NCI-H2227 treated with DMSO at 0.1 percent for 48 hours (cell line): ENCODE results near the gene TEX101.
"Not testable (repeated sequence)": the region's sequence is repeated elsewhere in the genome, so short reads cannot be mapped to it uniquely, and the experiment has no call there.

Source experiments
- DNase-seq: peaks from one replicate; lab custom pipeline; 2025; lab: John Stamatoyannopoulos, UW

Gene TEX101, protein sequence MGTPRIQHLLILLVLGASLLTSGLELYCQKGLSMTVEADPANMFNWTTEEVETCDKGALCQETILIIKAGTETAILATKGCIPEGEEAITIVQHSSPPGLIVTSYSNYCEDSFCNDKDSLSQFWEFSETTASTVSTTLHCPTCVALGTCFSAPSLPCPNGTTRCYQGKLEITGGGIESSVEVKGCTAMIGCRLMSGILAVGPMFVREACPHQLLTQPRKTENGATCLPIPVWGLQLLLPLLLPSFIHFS

DNA sequence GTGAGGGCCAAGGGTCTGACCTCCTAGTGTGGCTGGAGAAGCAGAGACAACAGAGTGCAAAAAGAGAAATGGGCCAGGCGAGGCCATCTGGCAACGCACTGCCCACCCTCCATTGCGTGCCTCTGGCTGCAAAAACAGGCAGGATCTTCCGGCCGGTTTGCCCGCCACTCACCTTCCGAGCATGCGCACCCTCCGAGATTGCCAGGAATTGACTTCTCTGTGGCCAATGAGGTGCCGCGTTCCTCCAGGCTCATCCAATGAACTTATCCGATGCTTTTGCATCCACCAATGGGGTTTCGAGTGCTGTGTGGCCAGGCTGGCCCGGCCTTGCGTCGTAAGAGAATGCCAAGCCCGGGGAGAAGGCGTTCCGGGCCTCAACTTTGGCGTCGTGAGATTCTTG lies at the start of gene TEX101:
TEX101 (plus strand) TSS at position 337 of the 400 bp plus-strand sequence. CDS start 1,030 bp downstream, outside the sequence.
- no peak for DNase-seq

DNA sequence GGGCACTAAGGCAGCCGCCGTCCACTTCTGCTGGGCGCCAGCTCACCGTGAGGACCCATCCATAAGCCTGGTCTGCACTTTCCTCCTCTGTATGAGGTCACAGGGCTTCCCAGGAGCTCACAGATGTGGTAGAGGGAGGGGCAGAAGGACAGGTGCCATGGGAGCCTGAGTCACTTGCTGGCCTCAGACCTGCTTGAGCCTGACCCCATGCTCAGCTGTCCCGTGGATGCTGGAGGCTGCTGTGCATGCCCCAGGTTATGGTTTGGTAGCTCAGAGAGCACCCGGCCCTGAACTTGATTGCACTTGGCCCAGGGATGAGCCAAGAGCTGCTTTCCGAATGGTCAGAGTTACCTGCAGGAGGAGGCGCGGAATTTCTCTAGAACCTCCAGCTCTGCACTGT lies 49.0 kb upstream of the TEX101 start:
- DNase-seq: not testable (repeated sequence)

DNA sequence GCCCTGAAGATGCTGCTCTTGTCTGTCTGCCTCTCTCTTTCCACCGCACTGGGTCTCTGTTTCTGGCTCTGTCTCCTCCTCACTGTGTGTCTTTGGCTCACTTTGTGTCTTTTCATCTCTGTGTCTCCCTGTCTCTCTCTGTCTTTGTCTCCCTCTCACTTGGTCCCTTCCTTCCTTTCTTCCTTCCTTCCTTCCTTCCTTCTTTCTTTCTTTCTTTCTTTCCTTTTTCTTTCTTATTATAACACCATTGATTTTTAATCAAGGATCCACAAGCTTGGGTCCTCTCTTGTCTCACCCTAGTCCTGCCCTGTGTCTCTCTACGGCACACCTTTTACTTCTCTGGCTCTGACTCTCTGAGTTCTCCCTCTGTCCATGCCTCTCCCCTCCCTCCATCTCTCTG lies 46.9 kb upstream of the TEX101 start:
- no peak for DNase-seq

DNA sequence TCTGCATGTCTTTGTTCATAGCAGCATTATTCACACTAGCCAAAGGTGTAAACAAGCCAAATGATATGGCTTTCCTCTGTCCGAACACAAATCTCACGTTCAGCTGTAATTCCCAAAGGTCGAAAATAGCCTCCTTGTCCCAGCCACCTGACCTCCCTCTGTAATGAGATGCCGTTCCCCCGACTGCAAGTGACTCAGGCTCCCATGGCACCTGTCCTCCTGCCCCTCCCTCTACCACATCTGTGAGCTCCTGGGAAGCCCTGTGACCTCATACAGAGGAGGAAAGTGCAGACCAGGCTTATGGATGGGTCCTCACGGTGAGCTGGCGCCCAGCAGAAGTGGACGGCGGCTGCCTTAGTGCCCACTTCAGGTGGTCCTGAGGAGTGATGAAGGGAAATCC lies 45.8 kb upstream of the TEX101 start:
- not testable (repeated sequence) for DNase-seq

DNA sequence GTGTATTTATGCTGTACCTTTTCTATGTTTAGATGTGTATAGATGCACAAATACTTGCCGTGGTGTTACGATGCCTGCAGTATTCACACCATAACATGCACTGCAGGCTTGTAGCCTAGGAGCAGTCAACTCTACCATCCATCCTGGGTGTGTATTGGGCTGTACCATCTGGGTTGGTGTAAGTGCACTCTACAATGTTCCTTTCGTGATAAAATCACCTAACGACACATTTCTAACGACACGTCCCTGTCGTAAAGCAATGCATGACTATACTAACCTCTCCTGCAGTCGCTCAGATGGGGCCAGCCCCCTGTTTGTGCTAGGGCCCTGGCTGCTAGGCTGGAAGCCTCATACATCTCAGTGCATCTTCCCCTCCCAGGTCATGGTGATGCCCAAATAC lies 42.8 kb upstream of the TEX101 start:
- no peak for DNase-seq

DNA sequence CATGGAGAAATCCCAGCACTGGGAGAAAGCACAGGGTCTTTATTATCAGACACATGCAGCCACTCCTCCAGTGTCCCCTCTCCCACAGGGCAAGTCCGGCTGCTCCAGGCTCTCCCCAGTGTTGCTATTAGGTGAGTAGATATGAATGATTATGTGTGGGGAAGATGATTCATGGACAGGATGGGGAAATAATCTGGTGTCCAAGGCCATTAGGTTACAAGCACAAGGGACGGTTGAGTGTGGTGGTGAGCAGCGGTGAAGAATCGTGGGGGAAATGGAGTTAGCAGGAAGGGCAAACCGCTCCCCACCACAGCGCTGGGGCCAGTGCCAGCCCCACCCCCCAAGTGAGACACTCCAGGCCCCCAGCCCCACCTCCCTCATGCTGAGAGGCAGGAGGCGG lies 42.2 kb upstream of the TEX101 start:
- DNase-seq: no peak

DNA sequence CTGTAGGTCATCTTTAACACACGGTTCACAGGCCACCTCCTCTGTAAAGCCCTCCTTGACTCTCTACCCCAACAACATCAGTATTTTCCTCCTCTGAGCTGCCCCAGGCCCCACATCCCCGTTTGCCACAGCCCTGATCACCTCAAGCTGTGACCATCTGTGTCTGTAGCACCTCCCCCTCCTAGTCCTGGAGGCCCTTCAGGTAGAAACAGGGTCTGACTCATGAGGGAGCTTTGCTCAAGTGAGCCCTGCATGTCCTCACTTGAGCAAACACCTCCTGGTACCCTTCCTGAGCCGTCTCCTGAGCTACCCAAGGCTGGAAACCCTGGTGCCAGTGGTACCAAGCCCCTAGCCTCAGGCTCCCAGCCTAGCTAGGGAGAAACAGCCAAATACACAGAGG lies 37.1 kb upstream of the TEX101 start:
- not testable (repeated sequence) for DNase-seq

DNA sequence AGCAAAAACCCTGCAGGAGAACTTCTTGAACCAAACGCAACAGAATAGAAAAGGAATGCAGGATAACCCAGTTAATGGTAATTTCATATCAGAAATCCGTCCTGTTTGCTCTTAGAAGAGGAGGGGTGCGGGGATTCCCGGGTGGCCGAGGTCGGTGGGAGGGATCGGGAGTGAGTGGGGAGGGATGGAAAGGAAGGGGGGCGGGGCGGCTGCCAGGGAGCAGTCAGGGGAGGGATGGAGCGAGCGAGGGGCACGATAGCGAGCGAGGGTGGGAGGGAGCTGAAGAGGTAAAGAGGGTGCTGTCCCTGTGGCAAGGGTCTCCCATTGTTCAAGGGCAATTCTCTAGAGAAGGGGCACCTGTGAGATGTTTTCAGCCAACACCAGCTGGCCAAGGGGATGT lies 34.7 kb upstream of the TEX101 start:
- no peak for DNase-seq

DNA sequence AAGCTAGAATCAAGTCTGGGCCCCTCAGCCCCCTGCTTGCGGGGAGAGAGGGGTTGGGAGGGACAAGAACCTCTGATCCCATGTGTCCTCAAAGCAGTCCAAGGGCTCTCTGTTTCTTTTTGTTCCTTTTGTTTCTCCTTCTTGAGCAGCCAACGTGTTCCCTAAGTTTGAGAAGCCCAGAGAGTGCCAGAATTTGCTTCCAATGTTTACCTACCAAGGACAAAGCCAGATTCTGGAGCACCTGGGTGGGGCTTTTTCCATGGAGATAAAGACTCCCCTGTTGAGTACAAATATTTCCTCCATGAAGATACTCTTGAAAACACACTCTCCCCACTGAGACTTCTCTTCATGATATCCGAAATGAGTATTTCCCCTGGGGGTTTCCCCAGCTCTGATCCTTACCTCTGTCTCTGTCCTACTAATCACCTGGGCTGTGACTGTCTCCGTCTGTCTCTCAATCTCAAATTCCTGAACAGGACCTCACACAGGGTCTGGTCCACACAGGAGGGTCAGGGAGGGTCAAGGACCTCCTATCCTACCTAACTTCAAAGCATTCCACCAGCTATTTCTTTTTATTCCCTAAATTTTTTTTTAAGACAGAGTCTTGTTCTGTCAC lies 33.8 kb upstream of the TEX101 start:
- DNase-seq: no peak

DNA sequence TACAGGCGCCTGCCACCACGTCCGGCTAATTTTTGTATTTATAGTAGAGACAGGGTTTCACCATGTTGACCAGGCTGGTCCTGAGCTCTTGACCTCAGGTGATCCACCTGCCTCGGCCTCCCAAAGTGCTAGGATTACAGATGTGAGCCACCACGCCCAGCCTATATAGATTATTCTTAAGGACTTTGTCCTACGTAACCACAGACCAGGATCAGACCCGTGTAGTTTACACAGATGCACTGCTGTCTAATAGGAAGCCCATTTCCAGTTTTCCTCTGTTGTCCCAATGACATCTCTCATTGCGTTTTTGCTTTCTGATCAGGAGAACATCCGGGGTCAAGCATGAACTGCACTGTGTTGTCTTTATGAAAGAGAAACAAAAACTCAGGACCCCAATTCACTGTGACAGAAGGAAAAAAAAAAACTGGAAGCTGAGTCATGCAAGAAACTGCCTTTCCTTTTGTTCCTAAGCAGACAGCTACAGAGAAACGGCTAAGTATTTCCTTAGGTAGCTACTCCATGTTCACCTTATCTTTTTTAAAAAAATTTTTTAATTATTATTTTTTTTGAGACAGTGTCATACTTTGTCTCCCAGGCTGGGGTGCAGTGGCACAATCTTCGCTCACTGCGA lies 32.0 kb upstream of the TEX101 start:
- DNase-seq: not testable (repeated sequence)

DNA sequence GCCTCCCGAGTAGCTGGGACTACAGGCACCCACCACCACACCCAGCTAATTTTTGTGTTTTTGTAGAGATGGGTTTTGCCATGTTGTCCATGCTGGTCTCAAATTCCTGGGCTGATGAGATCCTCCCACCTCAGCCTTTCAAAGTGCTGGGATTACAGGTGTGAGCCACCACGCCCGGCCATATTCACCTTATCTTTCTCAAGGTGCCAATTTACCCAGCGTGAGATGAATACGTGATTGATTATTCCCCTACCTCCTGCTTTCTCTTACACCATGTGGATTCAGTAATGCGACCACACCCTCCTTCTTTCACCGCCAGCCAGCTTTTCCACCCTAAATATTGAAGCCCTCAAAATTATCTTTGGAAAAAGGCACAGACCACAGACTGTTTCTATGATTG lies 31.4 kb upstream of the TEX101 start:
- not testable (repeated sequence) for DNase-seq

DNA sequence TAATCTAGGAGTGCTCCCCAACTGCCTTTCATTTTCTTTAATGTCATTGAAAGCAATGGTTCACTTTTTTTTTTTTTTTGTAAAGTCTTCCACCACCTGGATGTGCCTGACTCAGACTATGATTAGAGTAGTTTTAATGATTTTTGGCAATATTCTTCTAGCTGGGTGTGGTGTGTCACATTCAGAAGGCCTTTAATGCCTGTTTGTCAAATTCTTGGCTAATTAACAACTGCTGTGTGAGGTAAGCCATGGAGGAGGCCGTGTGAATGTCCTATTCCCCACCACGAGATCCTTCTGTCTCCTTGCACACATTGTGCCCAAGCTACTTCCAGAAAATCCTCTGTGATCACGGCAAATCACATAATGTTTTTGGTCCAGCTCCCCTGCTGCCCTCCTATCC lies 30.9 kb upstream of the TEX101 start:
- not testable (repeated sequence) for DNase-seq

DNA sequence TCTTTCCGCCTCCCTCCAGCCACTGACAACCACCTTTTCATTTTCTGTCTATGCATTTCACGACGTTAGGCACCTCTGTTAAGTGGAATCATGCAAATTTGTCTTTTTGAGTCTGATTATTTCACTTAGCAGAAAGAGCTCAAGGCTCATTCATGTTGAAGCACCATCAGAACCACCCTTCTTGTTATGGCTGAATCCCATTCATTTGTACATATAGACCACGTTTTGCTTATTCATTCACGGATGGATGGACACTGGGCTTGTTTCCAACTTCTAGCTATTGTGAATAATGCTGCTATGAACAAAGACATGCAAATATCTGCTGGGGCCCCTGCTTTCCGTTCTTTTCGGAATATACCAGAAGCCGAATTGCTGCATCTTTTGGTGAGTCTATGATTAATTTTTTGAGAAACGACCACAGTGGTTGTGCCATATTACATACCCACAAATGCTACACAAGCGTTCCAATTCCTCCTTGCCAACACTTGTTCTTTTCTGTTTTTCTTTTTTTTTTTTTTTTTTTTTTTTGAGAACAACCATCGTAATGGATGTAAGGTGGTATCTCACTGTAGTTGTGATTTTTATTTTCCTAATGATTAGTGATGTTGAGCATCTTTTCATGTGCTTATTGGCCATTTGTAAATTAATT lies 23.7 kb upstream of the TEX101 start:
- not testable (repeated sequence) for DNase-seq

DNA sequence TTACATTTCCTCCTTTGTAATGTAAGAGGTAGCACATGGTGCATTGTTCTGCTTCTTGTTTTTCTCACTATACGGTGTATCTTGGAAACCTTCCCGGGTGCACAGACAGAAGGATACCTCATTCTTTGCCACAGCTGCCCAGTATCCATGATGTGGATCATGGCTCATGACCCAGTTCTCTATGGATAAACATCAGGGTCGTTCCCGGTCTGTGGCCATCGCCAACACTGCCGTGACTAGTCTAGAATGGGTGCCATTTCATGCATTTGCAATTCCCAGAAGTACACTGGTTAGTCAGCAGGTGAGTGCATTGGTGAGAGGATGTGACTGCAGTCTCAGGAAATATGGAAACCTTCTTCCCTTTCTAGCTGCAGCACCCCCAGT lies 23.1 kb upstream of the TEX101 start:
- DNase-seq: not testable (repeated sequence)

DNA sequence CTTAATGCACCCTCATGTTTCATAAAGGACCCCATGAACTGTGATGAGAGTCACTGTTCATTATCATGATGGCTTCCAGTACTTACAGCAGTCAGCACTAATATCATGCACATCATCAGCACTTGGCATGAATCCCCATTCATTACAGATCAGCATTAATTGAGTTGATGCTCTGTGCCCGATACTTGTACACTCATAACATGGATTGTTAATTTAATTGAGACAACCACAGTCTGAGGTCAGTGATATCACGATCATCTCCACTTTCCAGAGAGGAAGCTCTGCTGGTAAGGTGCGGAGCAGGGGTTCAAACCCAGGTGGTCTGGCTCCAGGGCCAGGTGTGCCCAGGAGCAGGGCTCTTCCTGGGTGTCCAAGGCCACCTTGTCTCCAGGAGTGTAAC lies 21.2 kb upstream of the TEX101 start:
- DNase-seq: not testable (repeated sequence)

DNA sequence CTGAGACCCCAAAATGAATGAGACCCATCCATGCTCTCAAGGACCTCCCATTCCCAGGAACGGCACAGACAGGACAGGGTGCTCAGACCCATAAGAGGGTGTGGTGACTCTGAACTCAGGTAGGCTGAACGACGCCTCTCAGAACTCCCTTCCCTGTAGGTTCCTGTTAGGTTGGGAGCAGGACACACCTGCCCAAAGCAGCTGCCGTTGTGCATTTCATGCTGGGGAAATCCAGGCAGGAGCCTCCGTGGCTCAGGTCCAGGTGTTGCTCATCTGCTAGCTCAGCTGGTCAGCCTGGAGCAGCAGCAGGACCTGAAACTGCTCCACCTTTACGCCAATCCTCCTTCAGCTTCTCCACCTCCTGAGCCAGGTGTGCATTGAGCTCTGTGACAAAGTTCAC lies 19.1 kb upstream of the TEX101 start:
- no peak for DNase-seq

DNA sequence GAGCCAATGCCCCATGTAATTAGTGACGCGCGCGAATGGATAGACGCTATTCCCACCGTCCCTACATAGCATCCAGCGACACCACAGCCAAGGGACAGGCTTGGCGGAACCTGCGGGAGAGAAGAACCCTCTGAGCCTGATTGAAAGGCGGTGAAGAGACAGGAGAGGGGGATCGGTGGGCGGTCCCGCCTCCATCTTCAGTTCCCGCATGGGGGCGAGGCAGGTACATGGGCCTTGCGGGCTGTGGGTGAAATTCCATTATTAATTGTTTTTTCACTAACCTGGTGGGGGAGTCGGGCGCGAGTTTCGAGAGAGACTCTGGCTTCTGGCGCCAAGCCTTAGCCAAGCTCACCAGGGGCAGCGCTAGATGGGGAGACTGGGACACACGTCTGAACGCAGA lies 8.4 kb upstream of the TEX101 start:
- no peak for DNase-seq

DNA sequence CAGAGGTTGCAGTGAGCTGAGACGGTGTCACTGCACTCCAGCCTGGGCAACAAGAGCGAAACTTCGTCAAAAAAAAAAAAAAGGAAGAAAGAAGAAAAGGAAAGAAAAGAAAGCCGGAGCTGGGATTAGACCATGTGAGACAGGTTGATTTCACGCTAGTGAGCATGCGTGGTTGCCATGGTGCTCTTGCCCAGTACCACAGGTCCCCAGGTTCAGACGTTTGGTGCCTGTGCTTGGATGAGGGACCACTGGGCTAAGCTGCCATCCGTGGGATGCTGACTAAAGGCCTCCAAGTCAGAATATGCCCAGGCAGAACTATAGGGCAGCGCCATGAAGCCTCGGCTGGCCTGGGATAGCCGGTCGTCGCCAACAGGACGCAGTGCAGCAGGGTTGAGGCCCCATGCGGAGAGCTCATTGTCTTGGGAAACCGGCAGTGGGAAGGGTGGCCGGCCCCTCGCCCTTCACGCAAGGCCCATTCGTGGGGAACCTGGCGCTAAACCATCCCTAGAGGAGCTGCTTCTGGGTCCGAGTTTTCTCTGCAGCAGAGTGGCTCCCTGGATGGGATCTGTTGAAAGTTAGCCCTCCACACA lies 7.2 kb upstream of the TEX101 start:
- DNase-seq: no peak

DNA sequence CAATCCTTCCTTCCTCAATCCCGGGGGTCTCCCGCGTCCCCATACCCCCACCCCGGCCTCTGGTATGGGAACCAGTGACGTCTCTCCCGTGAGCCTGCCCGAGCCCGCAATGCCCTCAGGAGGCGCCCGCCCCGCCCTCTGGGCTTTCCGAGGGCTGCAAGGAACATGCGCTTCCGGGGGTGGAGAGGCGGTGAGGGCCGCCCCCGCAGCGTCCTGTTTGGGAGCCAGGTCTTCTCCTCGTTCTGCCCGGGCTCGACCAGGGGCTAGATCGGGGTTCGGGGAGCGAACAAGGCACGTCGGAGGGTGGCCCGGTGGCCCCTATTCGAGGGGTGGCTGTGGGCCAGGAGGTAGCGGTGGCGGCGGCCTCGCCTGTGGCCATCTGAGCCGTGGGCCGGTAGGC lies 6.6 kb upstream of the TEX101 start:
- DNase-seq: no peak

DNA sequence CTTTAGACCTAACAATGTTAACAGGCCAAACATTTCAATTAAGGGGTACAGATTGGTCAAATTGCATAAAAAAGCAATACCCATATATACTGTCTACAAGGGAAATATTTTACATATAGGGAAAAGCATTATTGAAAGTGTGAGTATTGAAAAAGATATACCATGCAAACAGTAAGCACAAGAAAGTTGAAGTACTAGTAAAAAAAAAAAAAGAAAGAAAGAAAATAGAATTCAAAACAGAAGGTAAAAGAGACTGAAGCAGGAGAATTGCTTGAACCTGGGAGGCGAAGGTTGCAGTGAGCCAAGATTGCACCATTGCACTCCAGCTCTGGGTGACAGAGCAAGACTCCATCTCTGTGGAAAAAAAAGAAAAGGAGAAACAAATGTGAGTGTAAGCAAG lies 5.3 kb upstream of the TEX101 start:
- DNase-seq: no peak

DNA sequence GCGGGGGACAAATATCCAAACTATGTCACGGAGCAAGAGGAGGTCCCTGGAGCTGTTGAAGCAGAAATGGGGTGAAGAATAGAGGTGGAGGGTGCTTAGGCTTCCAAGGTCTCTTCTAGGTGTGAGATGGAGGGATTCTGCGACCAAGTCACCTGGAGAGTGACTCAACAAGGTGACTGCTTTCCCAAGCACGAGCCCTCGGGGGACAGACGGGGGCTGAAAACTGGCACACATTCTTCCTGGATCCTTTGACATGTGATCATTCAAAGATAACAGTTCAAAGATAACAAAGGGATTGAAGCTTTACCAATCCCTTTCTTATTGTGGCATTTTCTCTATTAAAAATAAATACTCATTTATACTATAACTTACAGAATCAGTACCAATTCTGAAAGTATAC lies 2.2 kb upstream of the TEX101 start:
- no peak for DNase-seq

DNA sequence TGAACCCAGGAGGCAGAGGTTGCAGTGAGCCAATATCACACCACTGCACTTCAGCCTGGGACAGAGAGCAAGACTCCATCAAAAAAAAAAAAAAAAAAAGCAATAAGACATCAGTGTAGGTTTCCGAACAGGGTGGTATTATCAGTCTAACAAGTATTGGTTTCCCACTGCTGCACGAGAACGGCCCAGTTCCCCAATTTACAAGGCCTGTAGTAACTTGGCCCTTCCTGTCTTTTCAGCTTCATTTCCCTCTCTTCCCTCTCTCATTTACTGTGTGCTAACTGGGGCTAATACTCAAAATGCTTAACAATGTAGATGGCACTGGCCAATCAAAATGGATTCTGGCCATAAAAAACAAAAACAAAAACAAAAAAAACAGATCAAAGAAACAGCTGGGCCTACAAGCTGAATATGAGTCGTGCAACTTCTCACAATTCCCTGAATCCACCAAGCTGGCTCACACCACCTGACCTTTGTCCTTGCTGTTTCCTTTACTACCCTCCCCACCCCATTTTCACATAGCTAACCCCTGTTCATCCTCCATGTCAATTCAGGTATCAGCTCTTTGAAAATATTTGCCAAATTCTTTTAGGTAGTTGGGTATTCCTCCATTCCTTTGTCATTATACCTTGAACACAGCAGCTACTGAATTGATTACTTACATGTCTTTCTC lies 2.4 kb downstream of the TEX101 start:
- DNase-seq: no peak
